Bronchial epithelial cell (primary cell): Measurements from ENCODE around the gene PTPN3. TPM values are rescaled to one million over a fixed set of nuclear protein-coding genes. Genes with fewer than 3 reads are reported as not detected.

ENCODE experiments used
- DNase-seq: peaks from one replicate; pipeline ENCODE4 v3.0.0-alpha.2; 2010; ENCODE audit warnings: low read depth
- FAIRE-seq: peaks from 2 replicates; lab custom pipeline; 2011; peaks lifted over from hg19 to GRCh38; lab: Jason Lieb, UNC
- H3K27me3 ChIP-seq: 2 replicates; pipeline ENCODE4 v1.5.1; 2011; ENCODE audit warnings: low read length; ENCODE audit not compliant: control insufficient read depth, insufficient read depth
- H3K36me3 ChIP-seq: 2 replicates; pipeline ENCODE4 v1.5.1; 2011; ENCODE audit warnings: low read length; ENCODE audit not compliant: control insufficient read depth, insufficient read depth
- H3K4me3 ChIP-seq: 2 replicates; pipeline ENCODE4 v1.5.1; 2011; ENCODE audit warnings: mild to moderate bottlenecking, low read depth, low read length, control low read depth
- total RNA-seq: library from RNA; depleted of rRNA; stranded (reverse); fragments of >200 nt; gene quantifications from 2 replicates; pipeline ENCODE4 v1.2.1, GENCODE V29; 2014
- TF ChIP-seq, protein P1 (sequence below): IDR thresholded peaks from 2 replicates; pipeline ENCODE4 v1.5.1; 2011; ENCODE audit warnings: mild to moderate bottlenecking, moderate library complexity, low read length, control low read depth, inconsistent platforms; ENCODE audit not compliant: insufficient read depth, severe bottlenecking

Gene PTPN3
- total RNA-seq, 1 donor from 2014 or later, result 14.2 TPM

DNA sequence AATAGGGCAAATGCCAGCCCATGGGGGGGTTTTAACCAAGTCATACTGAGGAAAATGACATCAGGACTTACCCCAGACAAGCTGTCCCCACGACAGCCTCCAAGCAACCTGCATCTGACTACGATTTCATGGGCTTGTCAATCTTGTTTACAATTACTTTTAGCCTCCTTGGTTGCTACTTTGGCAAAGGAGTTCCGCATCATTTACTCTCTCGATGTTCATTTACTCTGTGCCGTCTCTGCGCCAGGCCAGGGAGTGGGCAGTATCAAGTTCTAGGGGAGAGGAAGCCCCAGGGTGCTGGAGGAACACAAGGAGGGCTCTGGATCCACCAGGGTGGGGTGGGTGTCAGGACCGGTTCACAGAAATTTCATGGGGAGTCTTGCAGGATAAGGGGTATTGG, 23.9 kb downstream of the PTPN3 start:
- peaks cover 2% of the 10 kb centered on the region for H3K36me3 ChIP-seq
- DNase-seq, result no peak
- no peak overlapping the region for H3K4me3 ChIP-seq
- H3K27me3 ChIP-seq, result no peaks in the 10 kb centered on the region
- FAIRE-seq, result no peak
- TF ChIP-seq, protein P1, sequence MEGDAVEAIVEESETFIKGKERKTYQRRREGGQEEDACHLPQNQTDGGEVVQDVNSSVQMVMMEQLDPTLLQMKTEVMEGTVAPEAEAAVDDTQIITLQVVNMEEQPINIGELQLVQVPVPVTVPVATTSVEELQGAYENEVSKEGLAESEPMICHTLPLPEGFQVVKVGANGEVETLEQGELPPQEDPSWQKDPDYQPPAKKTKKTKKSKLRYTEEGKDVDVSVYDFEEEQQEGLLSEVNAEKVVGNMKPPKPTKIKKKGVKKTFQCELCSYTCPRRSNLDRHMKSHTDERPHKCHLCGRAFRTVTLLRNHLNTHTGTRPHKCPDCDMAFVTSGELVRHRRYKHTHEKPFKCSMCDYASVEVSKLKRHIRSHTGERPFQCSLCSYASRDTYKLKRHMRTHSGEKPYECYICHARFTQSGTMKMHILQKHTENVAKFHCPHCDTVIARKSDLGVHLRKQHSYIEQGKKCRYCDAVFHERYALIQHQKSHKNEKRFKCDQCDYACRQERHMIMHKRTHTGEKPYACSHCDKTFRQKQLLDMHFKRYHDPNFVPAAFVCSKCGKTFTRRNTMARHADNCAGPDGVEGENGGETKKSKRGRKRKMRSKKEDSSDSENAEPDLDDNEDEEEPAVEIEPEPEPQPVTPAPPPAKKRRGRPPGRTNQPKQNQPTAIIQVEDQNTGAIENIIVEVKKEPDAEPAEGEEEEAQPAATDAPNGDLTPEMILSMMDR, result no peak

DNA sequence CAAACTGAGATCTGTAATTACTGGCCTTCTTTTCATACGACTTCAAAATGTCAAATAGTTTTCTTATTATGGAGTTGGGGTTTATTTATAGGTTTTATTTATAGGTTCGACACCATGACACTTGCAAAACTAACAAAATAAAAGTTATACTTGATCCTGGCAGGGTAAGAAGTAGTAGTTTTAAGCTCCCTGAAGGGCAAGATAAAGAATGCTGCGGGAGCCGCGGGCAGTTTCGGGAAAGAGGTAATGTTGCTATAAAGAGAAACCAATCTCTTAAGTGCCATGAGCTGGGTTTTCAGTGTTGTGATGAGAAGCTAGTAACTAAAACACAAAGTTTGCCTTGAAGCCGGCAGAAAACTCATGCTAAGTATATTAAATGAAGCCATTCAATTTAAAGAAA, 24.8 kb downstream of the PTPN3 start:
- no peak for FAIRE-seq
- Histone ChIP-seq H3K4me3 (no peak overlapping the region), H3K36me3 (peaks cover 1% of the 10 kb centered on the region), H3K27me3 (no peaks in the 10 kb centered on the region)
- TF ChIP-seq, protein P1, result no peak
- DNase-seq, result no peak

DNA sequence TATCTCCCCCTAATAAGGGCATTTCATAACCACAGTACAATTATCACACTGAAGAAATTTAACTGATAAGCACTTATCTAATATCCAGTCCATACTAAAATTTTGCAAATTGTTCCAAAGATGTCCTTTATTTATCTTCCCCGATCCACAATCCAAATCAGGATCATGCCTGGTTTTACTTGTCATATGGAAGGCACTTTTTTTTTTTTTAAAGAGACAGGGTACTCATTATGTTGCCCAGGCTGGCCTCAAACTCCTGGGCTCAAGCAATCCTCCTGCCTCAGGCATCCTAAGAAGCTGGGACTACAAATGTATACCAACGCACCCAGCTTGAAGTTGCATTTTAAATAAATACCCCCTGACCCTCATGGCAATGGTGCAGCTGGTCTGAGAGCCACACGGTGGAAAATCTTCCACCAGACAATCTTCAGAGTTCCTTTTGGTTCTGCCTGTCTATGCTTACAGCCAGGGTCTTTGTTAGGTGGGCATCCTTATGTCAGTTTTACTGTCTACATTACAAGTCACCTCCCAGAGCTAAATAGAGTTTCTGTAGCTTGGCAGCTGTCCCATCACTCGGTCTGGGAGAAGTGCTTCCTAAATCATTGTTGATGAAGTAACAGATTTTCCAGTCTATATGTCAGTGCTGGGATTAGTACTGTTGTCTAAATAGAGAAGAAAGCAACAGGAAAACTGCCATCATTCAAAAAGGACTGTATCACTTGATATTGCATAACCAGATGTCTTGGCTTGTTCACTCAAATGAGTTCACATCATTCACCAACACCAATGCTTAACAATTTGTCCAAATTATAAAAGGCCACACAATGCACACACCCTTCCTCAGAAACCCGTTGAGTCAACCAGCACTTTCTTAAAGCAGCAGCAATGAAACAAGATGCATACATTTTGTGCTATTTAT, 26.4 kb downstream of the PTPN3 start:
- Histone ChIP-seq H3K4me3 (no peak overlapping the region), H3K36me3 (peaks cover 1% of the 10 kb centered on the region), H3K27me3 (no peaks in the 10 kb centered on the region)
- FAIRE-seq, result no peak
- DNase-seq, result peak; percentile 77
- TF ChIP-seq, protein P1, result no peak

DNA sequence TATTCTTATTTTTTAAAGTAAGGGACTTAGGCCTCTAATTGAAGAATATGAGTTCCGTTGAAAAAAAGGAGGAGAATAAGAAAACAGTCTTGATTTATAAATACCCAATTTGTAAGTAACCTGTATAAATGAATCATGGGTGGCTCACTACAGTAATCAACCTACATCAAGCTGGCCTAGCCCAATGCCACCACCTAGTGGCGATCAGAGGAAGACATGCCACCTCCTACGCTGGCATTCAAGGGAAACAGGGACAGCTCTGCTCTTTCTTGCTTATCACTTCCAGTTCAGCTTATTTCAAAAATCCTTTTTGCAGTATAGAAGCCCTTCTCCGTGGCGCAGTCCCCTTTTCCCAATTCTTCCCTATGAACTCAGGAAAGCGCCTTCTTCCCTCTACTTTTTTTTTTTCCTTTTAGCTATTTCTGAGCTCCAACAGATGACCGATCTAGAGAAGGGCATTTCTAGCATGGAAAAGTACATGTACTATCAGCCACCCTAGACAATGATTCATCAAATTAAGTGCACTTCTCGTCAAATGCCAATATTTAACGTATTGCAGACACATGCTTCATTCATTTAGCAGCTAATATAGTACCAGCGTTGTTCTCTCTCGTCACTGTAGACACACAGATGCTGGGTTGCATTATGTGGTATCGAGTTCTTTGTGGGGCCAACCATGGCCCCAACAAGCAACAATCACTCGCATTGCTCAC, 28.3 kb downstream of the PTPN3 start:
- peaks cover 1% of the 10 kb centered on the region for H3K36me3 ChIP-seq
- no peaks in the 10 kb centered on the region for H3K27me3 ChIP-seq
- peak; percentile 89 for DNase-seq
- peak; percentile 60 for FAIRE-seq
- no peak overlapping the region for H3K4me3 ChIP-seq
- TF ChIP-seq, protein P1, result peak; percentile 91

- FAIRE-seq, result no peak
- no peak overlapping the region for H3K4me3 ChIP-seq
- no peaks in the 10 kb centered on the region for H3K27me3 ChIP-seq
- TF ChIP-seq, protein P1, result no peak
- DNase-seq, result peak; percentile 53
- H3K36me3 ChIP-seq, result no peaks in the 10 kb centered on the region
These were observed 29.2 kb downstream of the PTPN3 start for GRCh38 chr9:109468927-109469326.
